Loucy (cell line): ENCODE results near the gene POLR2F.

Experiments
- H2AFZ ChIP-seq: fragments of 200-600 bp; sonication (generic); 2 replicates; pipeline ENCODE4 v1.6.0; 2016; ENCODE audit warnings: antibody characterized with exemption, mild to moderate bottlenecking, low read length, moderate library complexity
- H3F3A ChIP-seq: fragments of 200-600 bp; 2 replicates; pipeline ENCODE4 v1.6.0; 2016; ENCODE audit warnings: antibody characterized with exemption, low read depth, mild to moderate bottlenecking
- H3K27me3 ChIP-seq: fragments of 200-600 bp; sonication (generic); 2 replicates; pipeline ENCODE4 v1.6.1; 2014; ENCODE audit warnings: low read length, mild to moderate bottlenecking; ENCODE audit not compliant: insufficient read depth, poor library complexity, severe bottlenecking
- H3K36me3 ChIP-seq: fragments of 200-600 bp; sonication (generic); 2 replicates; pipeline ENCODE4 v1.6.1; 2016; ENCODE audit warnings: low read length; ENCODE audit not compliant: insufficient read depth
- H3K4me1 ChIP-seq: fragments of 200-600 bp; sonication (generic); 2 replicates; pipeline ENCODE4 v1.5.1; 2014; ENCODE audit warnings: low read length, mild to moderate bottlenecking; ENCODE audit not compliant: insufficient read depth, poor library complexity, severe bottlenecking
- H3K4me2 ChIP-seq: fragments of 200-600 bp; sonication (generic); 2 replicates; pipeline ENCODE4 v1.6.0; 2014; ENCODE audit warnings: antibody characterized with exemption, low read length, low read depth, mild to moderate bottlenecking; ENCODE audit not compliant: poor library complexity, severe bottlenecking
- H3K4me3 ChIP-seq: fragments of 200-600 bp; sonication (generic); 2 replicates; pipeline ENCODE4 v1.5.1; 2014; ENCODE audit warnings: low read length, mild to moderate bottlenecking, mixed read lengths; ENCODE audit not compliant: poor library complexity, severe bottlenecking
- H3K79me2 ChIP-seq: fragments of 200-600 bp; sonication (generic); 2 replicates; pipeline ENCODE4 v1.6.1; 2014; ENCODE audit warnings: low read length; ENCODE audit not compliant: insufficient read depth
- H3K9ac ChIP-seq: fragments of 200-600 bp; sonication (generic); 2 replicates; pipeline ENCODE4 v1.6.0; 2014; ENCODE audit warnings: mild to moderate bottlenecking, low read depth, low read length, moderate library complexity; ENCODE audit not compliant: poor library complexity, severe bottlenecking
- H3K9me2 ChIP-seq: fragments of 200-600 bp; sonication (generic); replicated peaks from 2 replicates; pipeline ENCODE4 v1.6.1; 2016; ENCODE audit warnings: low read depth, low read length, mixed read lengths
- H3K9me3 ChIP-seq: fragments of 200-600 bp; sonication (generic); 2 replicates; pipeline ENCODE4 v1.6.1; 2014; ENCODE audit warnings: mild to moderate bottlenecking, antibody characterized with exemption, low read length, low read depth; ENCODE audit not compliant: insufficient read depth
- H4K20me1 ChIP-seq: fragments of 200-600 bp; sonication (generic); 2 replicates; pipeline ENCODE4 v1.6.0; 2014; ENCODE audit warnings: antibody characterized with exemption, low read length, mild to moderate bottlenecking; ENCODE audit not compliant: insufficient read depth, poor library complexity, severe bottlenecking
- CTCF ChIP-seq: fragments of 200-600 bp; sonication (generic); conservative IDR thresholded peaks from 2 replicates; pipeline ENCODE4 v1.5.1; 2014; ENCODE audit warnings: mild to moderate bottlenecking, antibody characterized with exemption, low read length
- EZH2phosphoT487 ChIP-seq: fragments of 200-600 bp; IDR thresholded peaks from 2 replicates; pipeline ENCODE4 v1.6.1; 2018; ENCODE audit warnings: antibody characterized with exemption, mild to moderate bottlenecking, moderate library complexity, borderline replicate concordance

POLR2F gene

GRCh38 chr22:37953437-37954179 is at the start of gene POLR2F, which contains the start of gene C22orf23:
Gene POLR2F, plus strand, starts transcription at chr22:37953699. Its CDS starts 89 bp downstream, at chr22:37953788.
Gene C22orf23, minus strand, starts transcription at chr22:37953601. Its CDS starts 452 bp downstream, at chr22:37953149.
- Histone ChIP-seq H3K36me3 (peaks cover 6% of the 10 kb centered on the region; the same call in 1 of the 2 replicates), H3K4me3 (peak within 1 kb of the TSS; percentile 85), H4K20me1 (peaks cover 7% of the 10 kb centered on the region), H3K4me1 (peaks cover 18% of the 10 kb centered on the region), H3K9me3 (no peaks in the 10 kb centered on the region), H3K27me3 (no peaks in the 10 kb centered on the region), H3K79me2 (peaks cover 26% of the 10 kb centered on the region), H3K9ac (peak within 1 kb of the TSS; percentile 87), H3K4me2 (peak within 1 kb of the TSS; percentile 87), H2AFZ (peak within 1 kb of the TSS; percentile 90), H3K9me2 (no peaks in the 10 kb centered on the region), H3F3A (no peaks in the 10 kb centered on the region)
- TF ChIP-seq CTCF, result no peak
- no peak for TF ChIP-seq EZH2phosphoT487

- no peaks in the 10 kb centered on the region for H3K9me2 ChIP-seq
- no peak for TF ChIP-seq CTCF
- no peak for TF ChIP-seq EZH2phosphoT487
- H3K4me1 ChIP-seq, result peaks cover 39% of the 10 kb centered on the region
- peak overlapping the region; percentile 67 for H3K9ac ChIP-seq
- no peaks in the 10 kb centered on the region for H3K27me3 ChIP-seq
- H3K79me2 ChIP-seq, result peaks cover 31% of the 10 kb centered on the region
- H3K9me3 ChIP-seq, result no peaks in the 10 kb centered on the region
- peak overlapping the region; percentile 64 for H3K4me2 ChIP-seq
- H3K36me3 ChIP-seq, result no peaks in the 10 kb centered on the region
- H2AFZ ChIP-seq, result no peak overlapping the region
- no peaks in the 10 kb centered on the region for H4K20me1 ChIP-seq
- no peaks in the 10 kb centered on the region for H3F3A ChIP-seq
- peak overlapping the region; percentile 74 for H3K4me3 ChIP-seq
Observed at GRCh38 chr22:37904572-37905533, 48.6 kb upstream of the POLR2F start.

- H3K4me3 ChIP-seq, result peak within 1 kb of the TSS; percentile 74
- H3K79me2 ChIP-seq, result peaks cover 34% of the 10 kb centered on the region
- H3K4me1 ChIP-seq, result peaks cover 43% of the 10 kb centered on the region
- H3F3A ChIP-seq, result no peaks in the 10 kb centered on the region
- H3K9ac ChIP-seq, result peak within 1 kb of the TSS; percentile 76
- no peaks in the 10 kb centered on the region for H4K20me1 ChIP-seq
- peak within 1 kb of the TSS; percentile 80; the same call in 1 of the 2 replicates for H2AFZ ChIP-seq
- H3K9me3 ChIP-seq, result no peaks in the 10 kb centered on the region
- no peaks in the 10 kb centered on the region for H3K36me3 ChIP-seq
- H3K4me2 ChIP-seq, result peak within 1 kb of the TSS; percentile 97
- TF ChIP-seq CTCF (no peak), EZH2phosphoT487 (no peak)
- no peaks in the 10 kb centered on the region for H3K9me2 ChIP-seq
- no peaks in the 10 kb centered on the region for H3K27me3 ChIP-seq
Observed at GRCh38 chr22:37905534-37906363, 47.8 kb upstream of the POLR2F start, which contains the start of gene MICALL1. Gene MICALL1, plus strand, starts transcription at chr22:37906297. Its CDS starts 126 bp downstream, at chr22:37906423.
